GM23248 (cell line): ENCODE data around the gene ATXN2L. TPM values are rescaled to one million over a fixed set of nuclear protein-coding genes. Genes with fewer than 3 reads are reported as not detected.

ENCODE experiments used
- DNase-seq: peaks from one replicate; pipeline ENCODE4 v3.0.0-alpha.2; 2015
- H2AFZ ChIP-seq: fragments of 200-600 bp; sonication (generic); 2 replicates; pipeline ENCODE4 v1.6.1; 2016; ENCODE audit warnings: antibody characterized with exemption
- H3F3A ChIP-seq: fragments of 200-600 bp; sonication (generic); 2 replicates; pipeline ENCODE4 v1.6.1; 2016; ENCODE audit warnings: mild to moderate bottlenecking, antibody characterized with exemption, mixed run types; ENCODE audit not compliant: insufficient read depth
- H3K27ac ChIP-seq: fragments of 200-600 bp; sonication (generic); 2 replicates; pipeline ENCODE4 v1.5.1; 2016; ENCODE audit warnings: mild to moderate bottlenecking
- H3K27me3 ChIP-seq: fragments of 200-600 bp; sonication (generic); replicated peaks from 2 replicates; pipeline ENCODE4 v1.6.1; 2016; ENCODE audit warnings: mild to moderate bottlenecking; ENCODE audit not compliant: insufficient read depth
- H3K36me3 ChIP-seq: fragments of 200-600 bp; sonication (generic); 2 replicates; pipeline ENCODE4 v1.6.1; 2016; ENCODE audit warnings: low read depth, mild to moderate bottlenecking
- H3K4me1 ChIP-seq: fragments of 200-600 bp; sonication (generic); 2 replicates; pipeline ENCODE4 v1.6.1; 2016; ENCODE audit warnings: mild to moderate bottlenecking; ENCODE audit not compliant: insufficient read depth
- H3K4me2 ChIP-seq: fragments of 200-600 bp; sonication (generic); one replicate; pipeline ENCODE4 v1.6.1; 2016; ENCODE audit warnings: mild to moderate bottlenecking; ENCODE audit not compliant: unreplicated experiment
- H3K4me3 ChIP-seq: fragments of 200-600 bp; sonication (generic); 2 replicates; pipeline ENCODE4 v1.5.1; 2016; ENCODE audit warnings: mild to moderate bottlenecking
- H3K79me2 ChIP-seq: fragments of 200-600 bp; sonication (generic); 2 replicates; pipeline ENCODE4 v1.6.1; 2016; ENCODE audit warnings: mild to moderate bottlenecking; ENCODE audit not compliant: insufficient read depth
- H3K9ac ChIP-seq: fragments of 200-600 bp; sonication (generic); 2 replicates; pipeline ENCODE4 v1.6.1; 2016; ENCODE audit warnings: mild to moderate bottlenecking
- H3K9me2 ChIP-seq: fragments of 200-600 bp; sonication (generic); 2 replicates; pipeline ENCODE4 v1.6.1; 2016; ENCODE audit warnings: mixed run types, mild to moderate bottlenecking, moderate library complexity; ENCODE audit not compliant: insufficient read depth
- H3K9me3 ChIP-seq: fragments of 200-600 bp; sonication (generic); one replicate; pipeline ENCODE4 v1.6.1; 2017; ENCODE audit warnings: low read depth
- H4K20me1 ChIP-seq: fragments of 200-600 bp; sonication (generic); 2 replicates; pipeline ENCODE4 v1.6.0; 2016; ENCODE audit not compliant: insufficient read depth
- EZH2 ChIP-seq: fragments of 200-600 bp; sonication (generic); IDR thresholded peaks from 2 replicates; pipeline ENCODE4 v1.6.1; 2018; ENCODE audit warnings: antibody characterized with exemption, mild to moderate bottlenecking; ENCODE audit not compliant: insufficient read depth, poor library complexity, severe bottlenecking
- EZH2phosphoT487 ChIP-seq: fragments of 200-600 bp; sonication (generic); IDR thresholded peaks from 2 replicates; pipeline ENCODE4 v1.6.1; 2018; ENCODE audit warnings: antibody characterized with exemption, moderate library complexity, mild to moderate bottlenecking, low read depth; ENCODE audit not compliant: insufficient read depth
- WGBS, 2 experiments: methylation state at CpG; one replicate each; pipeline ENCODE4 v1.1.6; 2015 to 2017; ENCODE audit warnings: low lambda C conversion rate in 2 of 2, low coverage in 1 of 2; ENCODE audit errors: missing lambda C conversion rate in 2 of 2; 5-methylcytosine and 5-hydroxymethylcytosine counted together
- in situ Hi-C: fragments of 300-500 bp; cut with MboI; formaldehyde crosslinking; loops from 2 replicates; pipeline ENCODE4 v1.15.0; 2020
- polyA plus RNA-seq: library from polyadenylated mRNA; unstranded; fragments of >200 nt; fragmentation: Nextera tagmentation; extraction: Ambion mirVana; gene quantifications from 2 replicates; pipeline ENCODE4 v1.2.1, GENCODE V29; 2016
- total RNA-seq: library from RNA; depleted of rRNA; stranded (reverse); fragments of >200 nt; shearing (Covaris generic); gene quantifications from 2 replicates; pipeline ENCODE4 v1.2.3, GENCODE V29; 2014

ATXN2L gene
- total and polyA plus RNA-seq, 2 experiments from 2014 or later, result 43.1 to 50.7 TPM

DNA sequence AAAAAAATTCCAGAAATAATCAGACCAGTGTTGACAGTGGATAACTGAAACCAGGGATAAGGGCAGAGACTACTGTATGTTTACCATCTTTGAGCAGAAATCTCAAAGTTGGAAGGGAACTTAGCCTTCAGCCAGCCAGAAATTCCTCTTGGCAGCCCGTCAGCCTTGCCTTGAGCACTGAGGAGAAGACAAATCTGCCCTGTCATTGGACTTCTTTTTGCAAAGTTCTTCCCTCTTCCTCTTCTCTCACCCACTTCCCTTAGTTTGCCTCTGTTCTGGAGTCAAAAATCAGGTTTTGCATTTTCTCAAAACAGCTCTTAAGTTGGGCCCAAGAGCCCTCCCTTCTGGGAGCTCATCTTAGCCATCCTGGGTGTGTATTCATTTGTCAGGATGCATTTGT, 17.1 kb downstream of the ATXN2L start:
- Histone ChIP-seq H3F3A (peaks cover 36% of the 10 kb centered on the region), H3K9ac (no peak overlapping the region), H3K9me2 (no peaks in the 10 kb centered on the region), H3K27ac (no peak overlapping the region), H3K4me1 (peaks cover 3% of the 10 kb centered on the region; the same call in 1 of the 2 replicates), H3K4me2 (no peak overlapping the region), H3K79me2 (peaks cover 18% of the 10 kb centered on the region), H3K4me3 (no peak overlapping the region), H3K27me3 (no peaks in the 10 kb centered on the region), H4K20me1 (no peaks in the 10 kb centered on the region), H3K9me3 (no peaks in the 10 kb centered on the region), H2AFZ (no peak overlapping the region), H3K36me3 (peaks cover 50% of the 10 kb centered on the region; the same call in 1 of the 2 replicates)
- 5 to 6% methylated on average over 1 of the region's 1 CpG for WGBS, 2 experiments
- no peak for TF ChIP-seq EZH2
- DNase-seq, result no peak
- in situ Hi-C loops, result no loop called here

DNA sequence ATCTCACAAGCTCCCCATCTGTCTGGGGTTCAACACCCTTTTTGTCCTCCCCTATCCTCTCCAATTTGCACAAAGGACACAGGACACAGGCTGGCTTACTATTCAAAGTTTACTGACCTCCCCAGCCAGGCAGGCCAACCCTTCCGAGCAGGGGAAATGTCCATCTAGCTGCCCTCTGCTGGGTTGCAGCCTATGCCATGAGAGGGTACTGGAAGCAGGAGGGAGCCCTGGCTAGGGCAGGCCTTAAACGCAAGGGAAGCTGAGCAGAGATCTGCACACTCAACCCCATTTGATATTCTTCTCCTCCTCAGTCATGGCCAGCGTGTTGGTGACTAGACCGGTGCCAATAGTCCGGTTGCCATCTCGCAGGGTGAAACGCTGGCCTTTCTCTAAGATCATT, 19.9 kb downstream of the ATXN2L start:
- Histone ChIP-seq H3K27me3 (no peaks in the 10 kb centered on the region), H3K4me2 (no peak overlapping the region), H3K36me3 (peaks cover 25% of the 10 kb centered on the region; the same call in 1 of the 2 replicates), H4K20me1 (no peaks in the 10 kb centered on the region), H3K9me2 (no peaks in the 10 kb centered on the region), H3K27ac (no peak overlapping the region), H3K79me2 (peaks cover 42% of the 10 kb centered on the region), H3K4me1 (peaks cover 11% of the 10 kb centered on the region), H3F3A (peaks cover 31% of the 10 kb centered on the region), H3K9ac (no peak overlapping the region), H2AFZ (no peak overlapping the region), H3K9me3 (no peaks in the 10 kb centered on the region), H3K4me3 (no peak overlapping the region)
- 93 to 96% methylated on average over 7 of the region's 7 CpGs for WGBS, 2 experiments
- TF ChIP-seq EZH2, result no peak
- TF ChIP-seq EZH2phosphoT487, result no peak
- in situ Hi-C loops, result no loop called here
- DNase-seq, result no peak

DNA sequence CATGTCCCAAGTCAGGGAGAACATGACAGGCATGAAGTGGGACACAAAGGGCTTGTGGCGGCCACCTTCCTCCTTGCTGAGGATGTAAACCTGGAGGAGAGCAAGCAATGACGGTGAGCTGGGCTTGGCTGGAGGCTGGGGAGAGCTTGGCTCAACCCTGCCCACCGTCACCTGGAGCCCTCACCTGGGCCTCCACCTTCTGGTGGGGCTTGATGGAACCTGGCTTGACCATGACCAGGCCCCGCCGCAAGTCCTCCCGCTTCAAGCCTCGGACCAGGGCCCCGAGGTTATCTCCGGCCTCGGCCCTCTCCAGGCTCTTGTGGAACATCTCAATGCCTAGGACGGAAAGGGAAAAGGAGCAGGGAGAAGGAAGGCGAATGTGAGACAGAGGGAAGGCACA, 21.0 kb downstream of the ATXN2L start:
- Histone ChIP-seq H2AFZ (no peak overlapping the region), H3K9me3 (no peaks in the 10 kb centered on the region), H3K9ac (no peak overlapping the region), H3K79me2 (peaks cover 50% of the 10 kb centered on the region), H3K4me2 (no peak overlapping the region), H3F3A (peaks cover 20% of the 10 kb centered on the region), H3K9me2 (no peaks in the 10 kb centered on the region), H3K27ac (no peak overlapping the region), H3K27me3 (no peaks in the 10 kb centered on the region), H4K20me1 (no peaks in the 10 kb centered on the region), H3K4me3 (no peak overlapping the region), H3K36me3 (peaks cover 20% of the 10 kb centered on the region; the same call in 1 of the 2 replicates), H3K4me1 (peaks cover 11% of the 10 kb centered on the region)
- TF ChIP-seq EZH2, result no peak
- no peak for TF ChIP-seq EZH2phosphoT487
- DNase-seq, result no peak
- in situ Hi-C loops, result no loop called here
- WGBS, 2 experiments, result 97 to 98% methylated on average over 12 of the region's 12 CpGs

DNA sequence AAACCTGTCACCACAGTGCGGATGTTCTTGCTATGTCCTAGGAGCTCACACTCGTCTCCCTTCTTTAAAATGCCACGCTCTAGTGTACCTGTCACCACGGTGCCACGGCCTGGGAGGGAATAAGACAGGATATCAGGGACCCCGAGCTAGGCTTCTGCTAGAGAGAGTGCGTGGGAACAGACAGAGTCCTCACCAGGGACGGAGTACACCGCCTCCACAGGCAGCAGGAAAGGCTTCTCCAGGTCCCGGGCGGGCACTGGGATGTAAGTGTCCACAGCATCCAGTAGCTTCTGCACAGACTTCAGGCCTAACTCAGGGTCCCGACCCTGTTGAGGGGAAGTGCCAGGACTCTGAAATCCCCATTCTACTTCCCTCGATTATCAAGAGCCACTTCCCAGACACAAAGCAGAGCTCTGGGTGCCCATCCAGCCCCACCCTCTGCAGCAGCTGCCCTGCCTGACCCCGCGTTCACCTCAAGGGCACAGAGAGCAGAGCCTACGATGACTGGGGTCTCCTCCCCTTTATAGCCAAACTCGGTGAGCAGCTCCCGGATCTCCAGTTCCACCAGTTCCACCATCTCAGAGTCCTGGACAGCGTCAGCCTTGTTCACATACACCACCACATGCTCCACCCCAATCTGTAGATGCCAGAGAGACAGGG, 21.6 kb downstream of the ATXN2L start:
- TF ChIP-seq EZH2 (no peak), EZH2phosphoT487 (no peak)
- Histone ChIP-seq H3F3A (peaks cover 15% of the 10 kb centered on the region; the same call in 1 of the 2 replicates), H3K4me3 (no peak overlapping the region), H4K20me1 (no peaks in the 10 kb centered on the region), H3K4me2 (peak overlapping the region; percentile 86), H3K9ac (no peak overlapping the region), H3K27me3 (no peaks in the 10 kb centered on the region), H2AFZ (no peak overlapping the region), H3K4me1 (peaks cover 11% of the 10 kb centered on the region), H3K9me3 (no peaks in the 10 kb centered on the region), H3K36me3 (peaks cover 20% of the 10 kb centered on the region; the same call in 1 of the 2 replicates), H3K9me2 (no peaks in the 10 kb centered on the region), H3K27ac (no peak overlapping the region), H3K79me2 (peaks cover 56% of the 10 kb centered on the region)
- no peak for DNase-seq
- WGBS, 2 experiments, result 86 to 90% methylated on average over 18 to 19 of the region's 19 CpGs
- in situ Hi-C loops, result no loop called here

DNA sequence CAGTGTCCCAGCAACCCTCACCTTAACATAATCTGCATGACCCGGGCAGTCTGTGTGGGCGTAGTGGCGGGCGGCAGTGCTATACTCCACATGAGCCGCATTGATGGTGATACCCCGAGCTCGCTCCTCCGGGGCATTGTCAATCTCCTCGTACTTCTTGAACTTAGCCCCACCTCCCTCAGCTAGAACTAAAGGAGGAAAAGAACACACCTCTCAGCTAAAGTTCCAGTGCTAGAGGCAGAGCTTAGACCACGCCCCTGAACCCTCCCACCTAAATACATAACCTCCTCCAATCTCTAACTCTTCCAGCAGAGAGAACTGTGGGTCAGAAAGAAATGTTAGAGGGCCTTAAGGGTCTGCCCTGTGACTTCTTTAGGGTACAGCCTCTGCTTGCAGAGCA, 22.5 kb downstream of the ATXN2L start:
- peak; percentile 68 for DNase-seq
- Histone ChIP-seq H3K27ac (peak overlapping the region; percentile 38), H3K27me3 (no peaks in the 10 kb centered on the region), H3K4me3 (peak overlapping the region; percentile 94), H3K4me2 (peak overlapping the region; percentile 86), H3K9me3 (no peaks in the 10 kb centered on the region), H3K79me2 (peaks cover 64% of the 10 kb centered on the region), H3K9me2 (no peaks in the 10 kb centered on the region), H3K36me3 (peaks cover 20% of the 10 kb centered on the region; the same call in 1 of the 2 replicates), H3F3A (peaks cover 8% of the 10 kb centered on the region; the same call in 1 of the 2 replicates), H3K9ac (peak overlapping the region; percentile 93), H4K20me1 (no peaks in the 10 kb centered on the region), H2AFZ (peak overlapping the region; percentile 85), H3K4me1 (peaks cover 11% of the 10 kb centered on the region)
- 47 to 53% methylated on average over 10 of the region's 10 CpGs for WGBS, 2 experiments
- in situ Hi-C loops, result no loop called here
- TF ChIP-seq EZH2, result no peak
- TF ChIP-seq EZH2phosphoT487, result no peak
